ENCODE results near the gene LDLRAD4.

- TF ChIP-seq CTCF (IDR thresholded peaks at IDR 0.05) (no peak), EP300 (IDR thresholded peaks at IDR 0.05) (no peak)
Observed at GRCh38 chr18:13332874-13333273, 114.3 kb downstream of the LDLRAD4 start.
